ENCODE results near the gene PAPOLB. TPM values are rescaled to one million over a fixed set of nuclear protein-coding genes. Genes with fewer than 3 reads are reported as not detected.

PAPOLB gene
- total RNA-seq, 1 donor, result not detected

DNA sequence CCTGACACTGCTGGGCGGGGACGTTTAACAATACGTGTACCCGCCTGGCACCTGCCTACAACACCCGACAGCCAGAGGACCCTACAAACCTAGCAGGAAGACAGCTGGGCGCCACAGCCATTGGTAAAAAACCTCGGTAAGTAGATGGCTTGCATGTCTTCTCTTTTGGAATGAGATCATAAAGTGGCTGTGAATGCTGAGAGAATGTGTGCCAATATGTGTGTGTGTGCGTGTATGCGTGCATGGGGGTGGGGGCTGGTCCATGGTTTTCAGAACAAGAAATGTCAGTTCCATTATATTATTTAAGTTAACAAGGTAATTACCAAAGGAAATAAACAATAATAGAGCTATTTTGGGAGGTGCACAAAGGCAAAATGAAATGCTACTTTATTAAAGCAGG is 39.2 kb downstream of the PAPOLB start:
- TF ChIP-seq, protein P1, sequence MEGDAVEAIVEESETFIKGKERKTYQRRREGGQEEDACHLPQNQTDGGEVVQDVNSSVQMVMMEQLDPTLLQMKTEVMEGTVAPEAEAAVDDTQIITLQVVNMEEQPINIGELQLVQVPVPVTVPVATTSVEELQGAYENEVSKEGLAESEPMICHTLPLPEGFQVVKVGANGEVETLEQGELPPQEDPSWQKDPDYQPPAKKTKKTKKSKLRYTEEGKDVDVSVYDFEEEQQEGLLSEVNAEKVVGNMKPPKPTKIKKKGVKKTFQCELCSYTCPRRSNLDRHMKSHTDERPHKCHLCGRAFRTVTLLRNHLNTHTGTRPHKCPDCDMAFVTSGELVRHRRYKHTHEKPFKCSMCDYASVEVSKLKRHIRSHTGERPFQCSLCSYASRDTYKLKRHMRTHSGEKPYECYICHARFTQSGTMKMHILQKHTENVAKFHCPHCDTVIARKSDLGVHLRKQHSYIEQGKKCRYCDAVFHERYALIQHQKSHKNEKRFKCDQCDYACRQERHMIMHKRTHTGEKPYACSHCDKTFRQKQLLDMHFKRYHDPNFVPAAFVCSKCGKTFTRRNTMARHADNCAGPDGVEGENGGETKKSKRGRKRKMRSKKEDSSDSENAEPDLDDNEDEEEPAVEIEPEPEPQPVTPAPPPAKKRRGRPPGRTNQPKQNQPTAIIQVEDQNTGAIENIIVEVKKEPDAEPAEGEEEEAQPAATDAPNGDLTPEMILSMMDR (IDR thresholded peaks at IDR 0.05; ENCODE audit: insufficient read depth, low read depth, low read length), result no peak
- no peak for DNase-seq (ENCODE audit: low read depth)
- H3K4me3 ChIP-seq (ENCODE audit: low read depth, low read length), result no peak overlapping the region

DNA sequence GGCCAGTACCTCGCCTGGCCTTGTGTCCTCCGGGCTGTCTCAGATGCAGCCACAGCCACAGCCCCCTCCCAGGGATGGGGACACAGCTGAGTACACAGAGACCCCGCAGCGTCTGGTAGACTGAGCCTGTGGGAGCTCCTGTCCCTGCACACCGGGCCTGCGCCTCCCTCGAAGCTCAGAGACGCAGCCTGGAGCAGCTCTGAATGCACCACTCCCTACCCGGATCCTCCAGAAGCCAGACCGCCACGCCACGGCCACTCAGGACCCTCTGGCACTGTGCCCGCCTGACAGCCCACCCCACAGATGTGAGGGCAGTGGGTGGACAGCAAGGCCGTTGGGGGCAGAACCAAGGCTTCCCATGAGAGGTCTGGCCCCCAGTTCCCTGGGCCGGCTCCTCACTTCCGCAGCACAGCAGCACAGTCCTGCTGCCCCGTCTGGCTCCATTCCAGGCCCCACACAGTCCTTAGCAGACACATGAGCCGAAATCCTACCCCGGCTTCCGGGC is 40.8 kb downstream of the PAPOLB start:
- no peak overlapping the region for H3K4me3 ChIP-seq (ENCODE audit: low read depth, low read length)
- TF ChIP-seq, protein P1 (IDR thresholded peaks at IDR 0.05; ENCODE audit: insufficient read depth, low read depth, low read length), result no peak
- DNase-seq (ENCODE audit: low read depth), result no peak

DNA sequence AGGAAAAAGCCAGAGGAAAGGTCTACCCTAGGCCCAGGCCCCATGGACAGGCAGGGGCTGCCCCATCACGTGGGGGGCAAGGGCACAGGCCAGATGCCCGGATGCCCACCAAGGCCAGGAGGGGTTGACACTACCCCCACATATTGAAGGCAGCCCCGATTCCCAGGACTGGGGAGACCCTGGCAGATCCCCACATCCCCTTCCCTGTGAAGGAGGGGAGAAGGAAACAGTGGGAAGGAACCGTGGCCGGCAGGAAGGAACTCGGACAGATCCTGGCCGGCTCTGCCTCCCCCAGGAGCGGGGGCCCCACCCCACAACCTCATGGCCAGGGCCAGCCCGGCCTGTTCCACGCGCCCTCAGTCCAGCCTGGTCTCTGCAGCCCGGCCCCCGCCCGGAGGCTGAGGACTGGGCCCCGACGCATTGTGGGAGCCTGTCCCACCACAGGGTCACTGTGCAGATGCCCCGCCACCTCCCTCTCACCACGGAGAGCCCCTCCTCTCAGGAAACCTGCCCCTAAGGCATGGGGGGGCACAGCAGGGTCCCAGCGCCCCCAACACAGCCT is 41.3 kb downstream of the PAPOLB start:
- H3K4me3 ChIP-seq (ENCODE audit: low read depth, low read length), result no peak overlapping the region
- TF ChIP-seq, protein P1 (IDR thresholded peaks at IDR 0.05; ENCODE audit: insufficient read depth, low read depth, low read length), result no peak
- DNase-seq (ENCODE audit: low read depth), result no peak

DNA sequence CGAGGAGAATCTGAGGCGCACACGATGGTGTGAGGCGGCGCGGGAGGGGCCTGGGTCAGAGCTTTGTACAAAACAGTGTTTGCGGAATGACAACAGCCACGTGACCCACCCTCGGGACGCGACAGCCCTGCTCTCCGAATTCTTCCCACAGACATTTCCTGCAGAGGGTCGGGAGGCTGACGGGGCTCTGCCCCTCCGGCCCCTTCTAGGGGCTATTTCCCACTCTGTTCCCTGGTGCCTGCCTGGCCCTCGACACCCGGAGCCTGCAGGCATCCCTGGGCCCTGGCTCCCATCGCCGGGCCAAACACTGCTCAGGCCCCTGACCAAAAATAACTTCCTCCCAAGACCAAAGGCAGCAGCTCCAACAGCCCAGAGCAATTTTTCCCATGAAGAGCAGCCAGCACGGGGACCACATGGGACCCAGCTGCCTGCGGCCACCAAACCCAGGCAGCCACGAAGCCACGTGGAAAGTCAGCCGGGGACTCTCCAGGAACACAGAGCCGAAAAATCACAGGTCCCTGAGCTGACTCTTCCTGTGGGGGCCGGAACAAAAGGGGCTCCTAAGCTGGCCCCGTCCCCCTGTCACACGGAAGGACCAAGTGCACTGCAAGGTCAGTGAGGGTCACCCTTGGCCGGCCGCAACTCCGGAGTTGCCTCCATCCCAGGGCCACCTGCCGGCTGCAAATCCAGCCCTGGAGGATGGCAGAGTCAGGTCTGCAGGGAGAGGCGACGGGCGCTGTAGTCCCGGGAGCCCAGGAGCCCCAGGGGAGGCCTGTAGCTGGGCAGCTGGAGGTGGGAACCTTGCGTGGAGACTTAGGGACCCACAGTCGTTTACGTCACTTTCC is 42.0 kb downstream of the PAPOLB start:
- TF ChIP-seq, protein P1 (IDR thresholded peaks at IDR 0.05; ENCODE audit: insufficient read depth, low read depth, low read length), result no peak

DNA sequence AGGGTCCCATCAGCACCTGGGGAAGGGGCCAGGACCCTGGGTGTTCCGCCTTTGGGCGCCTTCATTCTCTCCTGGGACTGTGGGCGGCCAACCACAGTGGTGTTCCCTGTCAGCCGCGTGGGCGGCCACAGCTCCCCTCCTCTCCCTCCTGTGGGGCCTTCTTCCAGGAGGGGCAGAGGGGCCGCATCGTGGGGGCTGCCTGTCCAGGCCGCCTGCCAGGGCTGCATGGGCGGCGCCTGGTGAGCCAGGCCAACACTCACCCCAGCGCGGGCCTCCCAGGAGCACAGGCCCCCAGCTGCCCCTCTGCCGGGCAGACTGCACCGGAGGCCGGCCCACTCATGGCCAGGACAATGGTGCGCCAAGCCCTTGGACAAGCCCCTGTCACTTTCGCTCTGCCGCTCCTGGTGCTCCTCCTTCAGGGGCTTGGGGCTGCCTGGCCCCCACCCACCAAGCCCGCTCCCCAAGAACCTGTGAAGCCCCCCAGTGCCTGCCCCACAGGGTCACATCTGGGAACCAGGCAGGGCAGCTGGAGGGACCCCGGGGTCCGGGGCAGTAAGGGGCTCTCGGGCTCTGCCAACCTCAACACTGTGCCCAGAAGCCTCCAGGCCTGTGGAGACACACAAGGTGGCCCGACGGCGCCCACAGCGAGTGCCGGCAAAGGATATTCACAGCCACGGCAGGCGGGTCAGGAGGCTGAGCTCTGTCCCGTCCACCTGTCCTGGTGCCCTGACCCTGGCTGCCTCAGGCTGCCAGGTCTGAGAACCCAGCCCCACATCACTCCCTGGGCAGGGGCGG is 43.6 kb downstream of the PAPOLB start:
- no peak for DNase-seq (ENCODE audit: low read depth)
- TF ChIP-seq, protein P1 (IDR thresholded peaks at IDR 0.05; ENCODE audit: insufficient read depth, low read depth, low read length), result no peak

More for the DNA sequence above, 42.0 kb downstream of the PAPOLB start:
- no peak overlapping the region for H3K4me3 ChIP-seq (ENCODE audit: low read depth, low read length)
- DNase-seq (ENCODE audit: low read depth), result no peak

DNA sequence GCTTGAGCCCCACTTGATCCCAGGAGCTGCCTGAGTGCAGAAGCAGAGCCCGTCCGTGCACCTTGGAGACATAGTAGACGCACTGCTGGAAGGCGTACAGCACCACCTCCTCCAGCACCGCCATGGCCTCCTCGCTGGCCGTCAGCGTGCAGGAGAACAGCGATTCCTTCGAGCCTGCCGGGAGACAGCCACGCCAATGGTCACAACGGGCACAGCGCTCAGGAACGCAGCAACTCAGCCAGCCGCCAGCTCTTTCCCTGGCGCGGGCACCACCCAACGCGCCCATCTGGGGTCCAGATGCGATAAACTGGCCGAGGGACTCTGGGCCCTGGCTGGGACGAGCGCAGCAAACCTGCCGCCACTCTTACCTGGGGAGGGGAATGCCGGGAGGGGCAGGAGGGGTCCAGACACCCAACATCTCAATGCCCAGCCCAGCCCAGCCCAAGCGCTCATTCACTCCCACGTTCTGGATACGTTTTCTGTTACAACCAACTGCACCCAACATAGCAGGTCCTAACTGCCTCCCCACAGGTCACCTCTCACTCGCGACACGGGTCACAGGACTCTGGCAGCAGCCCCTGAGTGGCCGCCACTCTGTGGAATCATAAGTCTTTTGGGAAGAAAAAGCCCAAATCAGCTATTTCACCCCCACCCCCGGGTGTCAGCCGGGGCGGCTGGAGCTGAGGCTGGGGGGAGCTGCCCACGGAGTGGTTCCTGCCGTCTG is 44.5 kb downstream of the PAPOLB start:
- DNase-seq (ENCODE audit: low read depth), result no peak
- TF ChIP-seq, protein P1 (IDR thresholded peaks at IDR 0.05; ENCODE audit: insufficient read depth, low read depth, low read length), result no peak
- no peak overlapping the region for H3K4me3 ChIP-seq (ENCODE audit: low read depth, low read length)

More for the DNA sequence above, 43.6 kb downstream of the PAPOLB start:
- no peak overlapping the region for H3K4me3 ChIP-seq (ENCODE audit: low read depth, low read length)

Measured in fibroblast of villous mesenchyme (primary cell).